Measurements from ENCODE around the gene LRCH4. TPM values are rescaled to one million over a fixed set of nuclear protein-coding genes. Genes with fewer than 3 reads are reported as not detected.

The LRCH4 gene
- total RNA-seq, 1 donor from 2014 or later, result 42.0 TPM

GRCh38 chr7:100609958-100610357 is 24.0 kb upstream of the LRCH4 start:
- no peak for DNase-seq (ENCODE audit: low spot score)
- Mint-ChIP-seq H3K9me3 (ENCODE audit: low read depth) (no peaks in the 10 kb centered on the region), H3K27me3 (ENCODE audit: low read depth) (no peaks in the 10 kb centered on the region), H3K4me3 (ENCODE audit: unreplicated experiment) (no peak overlapping the region), H3K36me3 (ENCODE audit: low read depth) (peaks cover 3% of the 10 kb centered on the region), H3K4me1 (ENCODE audit: low read depth) (peaks cover 18% of the 10 kb centered on the region), H3K27ac (ENCODE audit: unreplicated experiment) (no peak overlapping the region)
- no peak for TF ChIP-seq CTCF (IDR thresholded peaks at IDR 0.05)

- no peak overlapping the region for H3K27ac Mint-ChIP-seq (ENCODE audit: unreplicated experiment)
- no peak overlapping the region for H3K4me3 Mint-ChIP-seq (ENCODE audit: unreplicated experiment)
- no peak for DNase-seq (ENCODE audit: low spot score)
- no peaks in the 10 kb centered on the region for H3K9me3 Mint-ChIP-seq (ENCODE audit: low read depth)
- peaks cover 29% of the 10 kb centered on the region for H3K4me1 Mint-ChIP-seq (ENCODE audit: low read depth)
- no peak for TF ChIP-seq CTCF (IDR thresholded peaks at IDR 0.05)
- H3K36me3 Mint-ChIP-seq (ENCODE audit: low read depth), result peaks cover 3% of the 10 kb centered on the region
- H3K27me3 Mint-ChIP-seq (ENCODE audit: low read depth), result no peaks in the 10 kb centered on the region
Observed at GRCh38 chr7:100607111-100607510, 21.2 kb upstream of the LRCH4 start.

- DNase-seq (ENCODE audit: low spot score), result no peak
- no peak overlapping the region for H3K4me3 Mint-ChIP-seq (ENCODE audit: unreplicated experiment)
Observed at GRCh38 chr7:100606313-100606712, 20.4 kb upstream of the LRCH4 start.

GRCh38 chr7:100604976-100605911 is 19.3 kb upstream of the LRCH4 start:
- H3K4me1 Mint-ChIP-seq (ENCODE audit: low read depth), result peaks cover 31% of the 10 kb centered on the region
- H3K27ac Mint-ChIP-seq (ENCODE audit: unreplicated experiment), result peak overlapping the region; percentile 2
- H3K36me3 Mint-ChIP-seq (ENCODE audit: low read depth), result peaks cover 3% of the 10 kb centered on the region
- peak overlapping the region; percentile 66 for H3K4me3 Mint-ChIP-seq (ENCODE audit: unreplicated experiment)
- TF ChIP-seq CTCF (IDR thresholded peaks at IDR 0.05), result no peak
- H3K9me3 Mint-ChIP-seq (ENCODE audit: low read depth), result no peaks in the 10 kb centered on the region
- no peak for DNase-seq (ENCODE audit: low spot score)
- no peaks in the 10 kb centered on the region for H3K27me3 Mint-ChIP-seq (ENCODE audit: low read depth)

More at GRCh38 chr7:100606313-100606712, 20.4 kb upstream of the LRCH4 start:
- Mint-ChIP-seq H3K27me3 (ENCODE audit: low read depth) (no peaks in the 10 kb centered on the region), H3K36me3 (ENCODE audit: low read depth) (peaks cover 3% of the 10 kb centered on the region), H3K27ac (ENCODE audit: unreplicated experiment) (no peak overlapping the region), H3K4me1 (ENCODE audit: low read depth) (peaks cover 33% of the 10 kb centered on the region), H3K9me3 (ENCODE audit: low read depth) (no peaks in the 10 kb centered on the region)
- TF ChIP-seq CTCF (IDR thresholded peaks at IDR 0.05), result no peak

- DNase-seq (ENCODE audit: low spot score), result no peak
- Mint-ChIP-seq H3K4me3 (ENCODE audit: unreplicated experiment) (peak overlapping the region; percentile 81), H3K4me1 (ENCODE audit: low read depth) (peaks cover 31% of the 10 kb centered on the region), H3K36me3 (ENCODE audit: low read depth) (peaks cover 3% of the 10 kb centered on the region), H3K27ac (ENCODE audit: unreplicated experiment) (peak overlapping the region; percentile 84), H3K9me3 (ENCODE audit: low read depth) (no peaks in the 10 kb centered on the region), H3K27me3 (ENCODE audit: low read depth) (no peaks in the 10 kb centered on the region)
- peak; percentile 79 for TF ChIP-seq CTCF (IDR thresholded peaks at IDR 0.05)
Observed at GRCh38 chr7:100604028-100604975, 18.4 kb upstream of the LRCH4 start.
